ENCODE results near the gene NPHP4. TPM values are rescaled to one million over a fixed set of nuclear protein-coding genes. Genes with fewer than 3 reads are reported as not detected.

The NPHP4 gene
- total RNA-seq, 2 donors from 2014 or later = 5.1 to 7.3 TPM

DNA sequence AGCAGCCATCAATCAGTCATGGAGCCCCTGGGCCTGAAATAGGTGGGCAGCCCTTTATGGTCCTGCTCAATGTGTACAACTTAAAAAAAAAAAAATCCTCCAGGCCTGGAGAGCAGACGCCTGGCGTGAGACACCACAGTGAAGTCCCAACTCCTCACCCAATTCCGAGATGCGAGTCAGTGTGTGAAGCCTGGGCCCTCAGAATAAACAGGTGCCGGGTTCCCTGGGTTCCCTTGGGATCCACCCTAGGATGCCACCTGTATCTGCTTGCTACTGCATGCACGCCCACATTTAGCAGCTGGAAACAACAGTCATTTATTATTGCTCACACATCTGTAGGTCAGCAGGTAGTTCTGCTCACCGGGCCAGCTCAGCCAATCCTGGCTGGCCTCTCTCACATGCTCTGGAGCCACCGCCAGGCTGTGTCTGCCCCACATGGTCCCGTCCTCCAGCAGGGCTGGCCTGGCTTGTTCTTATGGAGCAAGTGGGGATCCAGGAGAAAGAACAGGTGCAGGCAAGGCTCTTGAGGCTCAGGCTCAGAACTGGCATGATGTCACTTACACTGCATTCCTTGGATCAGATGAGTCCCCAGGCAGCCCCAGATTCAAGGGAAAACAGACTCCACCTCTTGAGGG is 172.7 kb downstream of the NPHP4 start:
- intact Hi-C loops (cut with DNase I) = no loop called here
- ATAC-seq (no peak), DNase-seq (no peak)

DNA sequence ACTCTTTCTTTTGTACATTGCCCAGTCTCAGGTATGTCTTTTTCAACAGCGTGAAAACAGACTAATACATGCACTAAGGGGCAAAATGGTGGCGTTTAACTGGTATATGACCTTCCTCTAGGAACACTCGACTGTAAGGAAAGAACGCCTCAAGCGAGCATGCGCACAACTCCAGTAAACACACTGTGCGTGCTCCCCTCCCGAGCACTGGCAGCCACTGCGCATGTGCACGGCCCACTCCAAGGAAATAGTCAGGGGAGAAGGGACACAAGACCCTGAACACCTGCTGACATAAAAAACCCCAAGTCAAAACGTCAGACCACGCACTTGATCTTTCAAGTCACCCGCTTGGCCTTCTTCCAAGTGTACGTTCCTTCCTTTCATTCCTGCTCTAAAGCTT is 173.5 kb downstream of the NPHP4 start:
- ATAC-seq = no peak
- intact Hi-C loops (cut with DNase I) = no loop called here
- no peak for DNase-seq

DNA sequence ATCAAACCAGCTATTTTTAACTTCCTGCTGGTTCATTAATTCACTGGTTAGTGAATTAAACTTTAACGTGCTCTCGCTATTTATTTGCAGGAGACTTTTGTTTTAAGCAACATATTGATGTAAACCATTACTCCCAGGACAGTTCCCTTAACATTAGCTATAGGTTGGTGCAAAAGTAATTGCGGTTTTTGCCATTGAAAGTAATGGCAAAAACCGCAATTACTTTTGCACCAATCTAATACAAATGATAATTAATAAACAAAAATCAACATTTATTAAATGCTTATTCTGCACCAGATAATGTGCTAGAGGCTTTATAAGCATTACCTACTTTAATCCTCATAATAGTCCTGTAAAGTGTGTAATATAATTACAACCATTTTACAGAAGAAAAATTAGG is 176.5 kb downstream of the NPHP4 start:
- DNase-seq = no peak
- intact Hi-C loops (cut with DNase I) = no loop called here
- no peak for ATAC-seq

DNA sequence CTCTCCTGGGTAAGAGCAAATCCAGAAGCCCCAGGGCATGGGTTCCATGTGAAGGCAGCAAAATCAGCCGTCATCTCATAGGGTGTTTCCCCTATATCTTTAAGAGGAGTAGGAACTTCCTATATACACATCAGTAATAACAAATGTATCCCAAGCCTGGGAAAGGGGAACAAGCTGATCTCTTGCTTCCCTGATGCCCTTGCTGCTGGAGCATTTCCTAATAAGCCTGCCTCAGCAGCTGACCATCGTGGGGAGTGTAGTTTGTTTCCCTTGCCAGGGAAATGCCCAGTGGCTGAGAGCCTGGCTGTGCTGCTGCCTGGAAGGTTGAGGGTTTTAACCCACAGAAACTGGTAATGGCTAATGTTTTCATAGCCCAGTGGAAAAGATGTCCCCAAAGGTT is 177.0 kb downstream of the NPHP4 start:
- intact Hi-C loops (cut with DNase I) = no loop called here
- DNase-seq (no peak), ATAC-seq (no peak)

DNA sequence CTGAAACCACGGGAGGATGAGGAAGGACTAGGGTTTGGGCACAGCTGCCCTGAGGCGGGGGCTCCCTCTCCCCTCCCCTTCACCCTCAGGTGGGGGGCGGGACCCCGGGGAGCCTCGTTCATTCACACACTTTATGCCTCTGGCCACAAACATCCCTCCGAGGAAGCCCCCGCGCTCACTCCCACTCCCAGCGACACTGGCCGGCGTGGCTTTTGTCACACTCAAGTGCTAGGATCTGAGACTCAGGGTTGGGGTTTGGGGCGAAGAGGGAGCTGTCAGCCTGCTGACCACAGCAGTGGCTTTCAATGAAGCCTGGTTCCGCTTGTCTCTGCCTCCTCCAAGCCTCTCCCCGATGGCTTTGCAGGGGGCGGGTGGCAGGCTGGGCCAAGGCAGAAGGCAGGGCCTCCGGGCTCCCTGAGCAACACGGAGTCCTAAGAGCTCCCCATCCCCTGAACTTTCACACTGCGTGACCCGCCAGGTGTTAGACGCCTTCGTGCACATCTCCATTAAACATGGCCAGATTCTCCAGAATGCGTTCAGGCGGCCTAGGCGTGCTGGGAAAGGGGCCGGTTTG is 178.1 kb downstream of the NPHP4 start:
- ATAC-seq = no peak
- no peak for DNase-seq

DNA sequence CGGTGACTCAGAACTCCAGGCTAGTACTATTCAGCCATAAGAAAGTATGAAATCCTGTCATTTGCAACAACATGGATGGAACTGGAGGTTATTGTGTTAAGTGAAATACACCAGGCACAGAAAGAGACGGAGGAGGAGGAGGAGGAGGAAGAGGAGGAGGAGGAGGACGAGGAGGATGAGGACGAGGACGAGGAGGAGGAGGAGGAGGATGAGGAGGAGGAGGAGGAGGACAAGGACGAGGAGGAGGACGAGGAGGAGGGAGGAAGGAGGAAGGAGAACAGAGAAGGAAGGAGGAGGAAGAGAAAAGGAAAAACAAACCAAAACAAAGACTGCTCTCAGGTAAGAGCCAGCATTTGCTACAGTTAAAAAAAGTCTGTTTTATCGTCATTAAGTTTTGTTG is 178.7 kb downstream of the NPHP4 start:
- intact Hi-C loops (cut with DNase I) = no loop called here
- no peak for ATAC-seq
- DNase-seq = no peak

More for the DNA sequence above, 178.1 kb downstream of the NPHP4 start:
- intact Hi-C loops (cut with DNase I) = no loop called here

Small RNAs within 50 kb of the gene (microRNA-seq; reads per million reads assigned to microRNA genes)
- gene MIR4689 = 0 reads per million in 2 donors

Other genes with a start within 250 kb of the NPHP4 start
- 10 to 100 TPM; 13.2 to 14.7 TPM for gene KCNAB2, start 53.5 kb upstream of the NPHP4 start, total RNA-seq
- under 1 TPM; 0.12 to 0.39 TPM for gene CHD5, start 187.9 kb upstream of the NPHP4 start, total RNA-seq
- gene RPL22, start 207.2 kb upstream of the NPHP4 start, total RNA-seq = 100 to 1,000 TPM; 264 to 275 TPM
- gene RNF207, start 213.7 kb upstream of the NPHP4 start, total RNA-seq = 10 to 100 TPM; 35.8 to 38.3 TPM
- gene ICMT, start 243.5 kb upstream of the NPHP4 start, total RNA-seq = 10 to 100 TPM; 56.9 to 61.1 TPM